Neural cell (in vitro differentiated cells): Measurements from ENCODE around the gene CEP192. TPM values are rescaled to one million over a fixed set of nuclear protein-coding genes. Genes with fewer than 3 reads are reported as not detected.

Source experiments
- polyA plus RNA-seq: library from polyadenylated mRNA; depleted of rRNA; stranded (reverse); fragments of >200 nt; gene quantifications from 2 replicates; pipeline ENCODE4 v1.2.3, GENCODE V29; 2014

Gene CEP192
- polyA plus RNA-seq, 1 donor from 2014 or later = 28.1 TPM

Other genes starting within 250 kb of the CEP192 start
- gene PTPN2, start 107.1 kb upstream of the CEP192 start, polyA plus RNA-seq = 45.2 and 45.7 TPM in 2 replicates
- gene SEH1L, start 43.4 kb upstream of the CEP192 start, polyA plus RNA-seq = 11.5 and 12.3 TPM in 2 replicates
- gene LDLRAD4, start 227.4 kb downstream of the CEP192 start, polyA plus RNA-seq = 1.9 and 3.7 TPM in 2 replicates